Muscle of leg (tissue), 11 donors: ENCODE results near the gene SLC16A6. TPM values are rescaled to one million over a fixed set of nuclear protein-coding genes. Genes with fewer than 3 reads are reported as not detected.
"Not testable (repeated sequence)": the region's sequence is repeated elsewhere in the genome, so short reads cannot be mapped to it uniquely, and the experiment has no call there.

Source experiments
- DNase-seq: peaks from one replicate; pipeline ENCODE4 v3.0.0; 2013
- H3K27ac ChIP-seq: one replicate; pipeline ENCODE4 v1.5.1; 2013; ENCODE audit warnings: mild to moderate bottlenecking, low read length, control low read depth
- H3K27me3 ChIP-seq: one replicate; pipeline ENCODE4 v1.6.1; 2013; ENCODE audit warnings: low read length; ENCODE audit not compliant: control insufficient read depth, insufficient read depth
- H3K36me3 ChIP-seq: one replicate; pipeline ENCODE4 v1.6.1; 2013; ENCODE audit warnings: low read length; ENCODE audit not compliant: control insufficient read depth, insufficient read depth
- H3K4me1 ChIP-seq: one replicate; pipeline ENCODE4 v1.6.1; 2013; ENCODE audit warnings: low read length; ENCODE audit not compliant: control insufficient read depth, insufficient read depth
- H3K4me3 ChIP-seq: one replicate; pipeline ENCODE4 v1.5.1; 2013; ENCODE audit warnings: low read length, control low read depth
- H3K9me3 ChIP-seq: replicated peaks from 2 replicates; pipeline ENCODE4 v1.6.1; 2013; ENCODE audit warnings: low read depth, low read length; ENCODE audit not compliant: control insufficient read depth
- WGBS: methylation state at CpG from one replicate; pipeline ENCODE4 v1.1.5; 2013; ENCODE audit warnings: missing lambda C conversion rate; ENCODE audit not compliant: insufficient coverage; 5-methylcytosine and 5-hydroxymethylcytosine counted together
- polyA plus RNA-seq, 8 donors: library from polyadenylated mRNA; unstranded; fragments of 120-200 nt; gene quantifications; one replicate each; pipeline versions ENCODE4 v1.2.1 to v1.2.3, GENCODE V29; 2013; ENCODE audit warnings: inconsistent platforms in 1 of 8, low replicate concordance in 1 of 8; ENCODE audit not compliant: insufficient read length in 8 of 8, insufficient read depth in 1 of 8
- total RNA-seq: library from RNA; stranded (reverse); fragments of 120-200 nt; gene quantifications from one replicate; pipeline ENCODE4 v1.2.4, GENCODE V29; 2013

Gene SLC16A6
- total and polyA plus RNA-seq, 9 donors = 0.25 to 0.65 (median 0.36) TPM

DNA sequence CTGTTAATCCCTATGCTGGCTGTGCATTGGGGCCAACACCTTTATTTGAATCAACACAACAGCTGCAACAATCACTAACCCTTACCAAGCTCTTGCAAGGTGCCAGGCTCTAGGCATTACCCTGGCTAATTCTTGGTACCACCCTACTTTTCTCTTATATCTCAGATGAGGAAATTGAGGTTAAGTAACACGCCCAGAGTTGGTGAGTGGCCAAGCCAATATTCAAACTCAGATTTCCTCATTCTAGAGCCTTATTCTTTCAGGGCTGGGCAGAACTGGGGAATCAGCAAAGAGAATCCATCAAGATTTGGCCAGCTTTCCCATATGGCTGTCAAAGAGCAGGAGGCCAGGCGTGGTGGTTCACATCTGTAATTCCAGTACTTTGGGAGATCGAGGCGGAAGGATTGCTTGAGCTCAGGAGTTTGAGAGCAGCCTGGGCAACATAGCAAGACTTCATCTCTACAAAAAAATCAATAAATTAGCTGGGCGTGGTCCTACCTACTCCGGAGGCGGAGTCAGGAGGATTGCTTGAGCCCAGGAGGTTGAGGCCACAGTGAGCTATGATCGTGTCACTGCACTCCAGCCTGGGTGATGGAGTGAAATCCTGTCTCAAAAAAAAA lies 24.1 kb upstream of the SLC16A6 start:
- Histone ChIP-seq H3K4me1 (peaks cover 11% of the 10 kb centered on the region), H3K27ac (no peak overlapping the region), H3K36me3 (no peaks in the 10 kb centered on the region), H3K27me3 (no peaks in the 10 kb centered on the region), H3K4me3 (no peak overlapping the region), H3K9me3 (no peaks in the 10 kb centered on the region)
- 93% methylated on average over 4 of the region's 8 CpGs for WGBS
- no peak for DNase-seq

DNA sequence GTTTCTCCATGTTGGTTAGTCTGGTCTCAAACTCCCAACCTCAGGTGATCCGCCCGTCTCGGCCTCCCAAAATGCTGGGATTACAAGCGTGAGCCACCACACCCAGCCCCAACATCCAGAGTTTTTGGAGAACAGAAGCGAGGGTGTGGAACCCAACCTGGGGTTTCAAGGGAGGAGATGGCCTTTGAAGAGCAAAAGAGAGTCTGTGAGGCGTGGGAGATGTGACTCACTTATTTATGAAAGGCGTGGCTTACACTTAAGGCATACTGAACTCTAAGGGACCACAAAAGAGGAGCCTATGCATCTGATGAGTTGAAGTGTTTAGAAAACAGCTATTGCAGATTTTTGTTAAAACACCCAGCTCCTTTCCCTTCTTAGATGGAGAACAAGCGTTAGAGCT lies 19.2 kb upstream of the SLC16A6 start:
- Histone ChIP-seq H3K27ac (no peak overlapping the region), H3K4me1 (no peaks in the 10 kb centered on the region), H3K27me3 (no peaks in the 10 kb centered on the region), H3K9me3 (no peaks in the 10 kb centered on the region), H3K36me3 (no peaks in the 10 kb centered on the region), H3K4me3 (no peak overlapping the region)
- 71% methylated on average over 2 of the region's 8 CpGs for WGBS
- DNase-seq = no peak

DNA sequence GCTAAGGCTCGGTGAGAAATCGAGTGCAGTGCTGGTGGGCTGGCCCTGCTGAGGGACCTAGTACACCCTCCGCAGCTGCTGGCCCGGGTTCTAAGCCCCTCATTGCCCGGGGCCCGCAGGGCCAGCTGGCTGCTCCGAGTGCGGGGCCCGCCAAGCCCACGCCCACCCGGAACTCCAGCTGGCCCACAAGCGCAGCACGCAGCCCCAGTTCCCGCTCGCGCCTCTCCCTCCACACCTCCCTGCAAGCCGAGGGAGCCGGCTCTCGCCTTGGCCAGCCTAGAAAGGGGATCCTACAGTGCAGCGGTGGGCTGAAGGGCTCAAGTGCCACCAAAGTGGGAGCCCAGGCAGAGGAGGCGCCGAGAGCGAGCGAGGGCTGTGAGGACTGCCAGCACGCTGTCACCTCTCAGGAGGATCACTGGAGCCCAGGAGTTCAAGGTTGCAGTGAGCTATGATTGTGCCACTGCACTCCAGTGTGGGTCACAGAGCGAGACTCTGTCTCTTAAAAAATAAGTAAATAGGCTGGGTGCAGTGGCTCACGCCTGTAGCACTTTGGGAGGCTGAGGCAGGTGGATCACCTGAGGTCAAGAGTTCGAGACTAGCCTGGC lies 18.2 kb upstream of the SLC16A6 start:
- H3K36me3 ChIP-seq, H3K9me3 ChIP-seq, H3K27ac ChIP-seq, H3K4me3 ChIP-seq, H3K4me1 ChIP-seq, H3K27me3 ChIP-seq, DNase-seq: not testable (repeated sequence)
- 94% methylated on average over 25 of the region's 28 CpGs for WGBS

DNA sequence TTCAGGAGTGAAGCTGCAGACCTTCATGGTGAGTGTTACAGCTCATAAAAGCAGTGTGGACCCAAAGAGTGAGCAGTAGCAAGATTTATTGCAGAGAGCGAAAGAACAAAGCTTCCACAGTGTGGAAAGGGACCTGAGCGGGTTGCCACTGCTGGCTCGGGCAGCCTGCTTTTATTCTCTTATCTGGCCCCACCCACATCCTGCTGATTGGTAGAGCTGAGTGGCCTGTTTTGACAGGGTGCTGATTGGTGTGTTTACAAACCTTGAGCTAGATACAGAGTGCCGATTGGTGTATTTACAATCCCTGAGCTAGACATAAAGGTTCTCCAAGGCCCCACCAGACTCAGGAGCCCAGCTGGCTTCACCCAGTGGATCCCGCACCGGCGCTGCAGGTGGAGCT lies 17.6 kb upstream of the SLC16A6 start:
- DNase-seq, H3K9me3 ChIP-seq, H3K36me3 ChIP-seq, H3K27me3 ChIP-seq, H3K4me3 ChIP-seq, H3K4me1 ChIP-seq, H3K27ac ChIP-seq: not testable (repeated sequence)
- 94% methylated on average over 3 of the region's 7 CpGs for WGBS

DNA sequence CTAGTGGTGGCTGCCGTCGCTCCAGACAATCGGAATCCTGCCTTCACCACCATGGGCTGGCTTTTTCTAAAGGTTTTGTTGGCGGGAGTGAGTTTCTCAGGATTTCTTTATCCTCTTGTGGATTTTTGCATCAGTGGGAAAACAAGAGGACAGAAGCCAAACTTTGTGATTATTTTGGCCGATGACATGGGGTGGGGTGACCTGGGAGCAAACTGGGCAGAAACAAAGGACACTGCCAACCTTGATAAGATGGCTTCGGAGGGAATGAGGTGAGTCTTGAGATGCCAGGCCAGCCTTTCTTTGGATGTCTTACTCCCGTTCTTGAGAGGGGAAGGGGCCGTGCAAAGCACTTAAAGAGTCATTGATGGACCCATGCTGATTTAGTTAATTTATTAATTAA lies 16.5 kb upstream of the SLC16A6 start:
- H3K27ac ChIP-seq = no peak overlapping the region
- no peak for DNase-seq
- H3K27me3 ChIP-seq = no peaks in the 10 kb centered on the region
- no peaks in the 10 kb centered on the region for H3K36me3 ChIP-seq
- no peak overlapping the region for H3K4me3 ChIP-seq
- no peaks in the 10 kb centered on the region for H3K9me3 ChIP-seq
- 62% methylated on average over 5 of the region's 8 CpGs for WGBS
- peaks cover 1% of the 10 kb centered on the region for H3K4me1 ChIP-seq

DNA sequence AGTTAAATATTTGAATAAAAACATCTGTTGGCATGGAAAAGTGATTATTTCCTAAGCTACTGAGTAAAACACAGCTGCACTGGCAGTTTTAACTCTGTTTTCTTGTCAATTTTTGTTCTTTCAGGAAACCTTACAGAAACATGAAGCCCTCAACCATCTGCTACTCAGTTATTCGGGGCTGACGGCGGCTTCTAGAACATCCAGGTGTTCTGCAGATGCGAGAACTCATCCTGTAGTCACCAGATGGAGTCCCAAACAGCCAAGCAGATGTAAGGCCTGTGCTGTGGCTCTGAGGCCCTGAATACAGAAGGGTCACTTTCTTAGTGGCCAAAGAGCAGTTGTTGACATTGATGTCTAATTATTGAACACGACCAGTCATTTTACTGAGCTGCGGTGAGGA lies 15.9 kb upstream of the SLC16A6 start:
- Histone ChIP-seq H3K27me3 (no peaks in the 10 kb centered on the region), H3K4me3 (no peak overlapping the region), H3K27ac (no peak overlapping the region), H3K4me1 (peaks cover 6% of the 10 kb centered on the region), H3K36me3 (no peaks in the 10 kb centered on the region), H3K9me3 (no peaks in the 10 kb centered on the region)
- 28% methylated on average over 4 of the region's 6 CpGs for WGBS
- no peak for DNase-seq

DNA sequence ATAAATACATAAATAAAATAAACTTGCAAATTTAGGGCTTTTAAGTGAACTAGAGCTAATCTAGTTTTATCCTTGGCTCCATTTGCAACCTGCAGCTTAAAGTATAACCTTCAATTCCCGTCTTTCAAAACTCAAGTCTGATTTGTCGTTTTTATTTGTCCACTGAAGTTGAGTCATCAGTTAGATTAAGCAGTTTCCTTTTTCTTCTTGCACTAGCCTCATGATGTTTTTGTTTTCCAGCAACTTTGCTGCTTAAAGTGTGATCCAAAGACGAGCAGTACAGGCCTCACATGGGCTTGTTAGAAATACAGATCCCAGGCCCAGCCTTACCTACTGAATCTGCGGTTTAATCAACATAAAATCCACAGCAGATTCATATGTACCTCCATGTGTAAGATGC lies 14.2 kb upstream of the SLC16A6 start:
- Histone ChIP-seq H3K9me3 (no peaks in the 10 kb centered on the region), H3K4me1 (peaks cover 6% of the 10 kb centered on the region), H3K4me3 (no peak overlapping the region), H3K27me3 (no peaks in the 10 kb centered on the region), H3K36me3 (no peaks in the 10 kb centered on the region), H3K27ac (no peak overlapping the region)
- DNase-seq = no peak
- WGBS = 94% methylated on average over 2 of the region's 4 CpGs

DNA sequence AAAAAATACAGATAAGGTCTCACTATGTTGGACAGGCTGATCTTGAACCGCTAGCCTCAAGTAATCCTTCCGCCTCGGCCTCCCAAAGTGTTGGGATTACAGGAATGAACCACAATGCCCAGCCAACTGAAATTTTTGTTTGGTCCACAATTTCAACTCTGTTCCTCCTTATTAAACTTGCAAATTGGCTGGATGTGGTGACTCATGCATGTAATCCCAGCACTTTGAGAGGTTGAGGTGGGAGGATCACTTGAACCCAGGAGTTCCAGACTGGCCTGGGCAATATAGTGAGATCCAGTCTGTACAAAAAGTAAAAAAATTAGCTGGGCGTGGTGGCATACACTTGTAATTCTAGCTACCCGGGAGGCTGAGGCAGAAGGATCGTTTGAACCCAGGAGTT lies 13.8 kb upstream of the SLC16A6 start:
- no peak for DNase-seq
- H3K27ac ChIP-seq = no peak overlapping the region
- peaks cover 2% of the 10 kb centered on the region for H3K27me3 ChIP-seq
- H3K4me1 ChIP-seq = peaks cover 6% of the 10 kb centered on the region
- WGBS = 90% methylated on average over 2 of the region's 6 CpGs
- no peaks in the 10 kb centered on the region for H3K9me3 ChIP-seq
- H3K36me3 ChIP-seq = no peaks in the 10 kb centered on the region
- no peak overlapping the region for H3K4me3 ChIP-seq

DNA sequence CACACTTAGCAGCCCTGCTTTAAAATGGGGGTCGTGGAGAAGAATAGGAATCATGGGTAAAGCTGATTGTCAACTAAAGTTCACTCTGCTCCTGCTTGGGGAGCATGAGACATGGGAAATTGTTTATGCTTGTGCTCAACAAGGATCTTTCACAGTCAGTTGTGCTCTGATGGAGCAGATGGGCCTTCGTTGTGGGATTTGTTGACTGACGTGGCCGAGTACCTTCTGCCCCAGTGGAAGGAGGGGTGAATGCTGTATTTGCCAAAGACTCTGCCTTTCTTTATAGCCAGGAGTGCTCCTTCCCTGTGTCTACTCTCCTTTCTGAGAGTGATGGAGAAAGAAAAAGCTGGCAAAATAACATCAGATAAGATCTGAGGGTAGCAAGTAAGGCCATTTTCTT lies 11.7 kb upstream of the SLC16A6 start:
- Histone ChIP-seq H3K36me3 (no peaks in the 10 kb centered on the region), H3K27me3 (peaks cover 2% of the 10 kb centered on the region), H3K4me1 (peaks cover 6% of the 10 kb centered on the region), H3K4me3 (no peak overlapping the region), H3K9me3 (no peaks in the 10 kb centered on the region), H3K27ac (no peak overlapping the region)
- DNase-seq = no peak
- 43% methylated on average over 2 of the region's 4 CpGs for WGBS

DNA sequence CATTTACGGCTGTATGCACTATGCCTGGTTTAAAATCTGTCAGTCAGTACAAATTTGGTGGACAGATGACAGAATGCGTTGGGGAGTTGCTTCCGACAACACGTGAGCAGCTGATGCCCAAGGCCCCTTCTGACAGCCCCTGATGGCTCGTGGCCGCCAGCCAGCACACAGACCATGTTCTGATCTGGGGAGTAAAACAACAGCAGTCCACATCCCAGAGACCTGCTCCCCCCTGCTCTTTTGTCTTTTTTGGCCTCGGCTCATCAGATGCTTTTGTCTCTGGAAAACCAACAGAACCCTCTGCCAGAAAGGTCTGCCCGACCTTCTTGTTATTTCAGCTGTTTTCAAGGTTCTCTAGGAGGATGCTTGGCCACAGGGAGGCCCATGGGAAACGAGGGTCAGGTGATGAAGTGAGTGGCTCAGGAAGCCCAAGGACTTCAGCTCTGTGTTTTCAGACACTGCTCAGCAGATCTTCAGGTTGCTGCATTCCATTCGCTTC lies 11.2 kb upstream of the SLC16A6 start:
- Histone ChIP-seq H3K4me3 (no peak overlapping the region), H3K4me1 (peaks cover 6% of the 10 kb centered on the region), H3K27me3 (peaks cover 2% of the 10 kb centered on the region), H3K27ac (no peak overlapping the region), H3K9me3 (no peaks in the 10 kb centered on the region), H3K36me3 (no peaks in the 10 kb centered on the region)
- no peak for DNase-seq
- WGBS = 48% methylated on average over 6 of the region's 10 CpGs
